Ishikawa (cell line): ENCODE data around the gene RNU4-1.

Experiments used
- CEBPB ChIP-seq: IDR thresholded peaks from 2 replicates; pipeline ENCODE4 v1.6.1; 2012
- CREB1 ChIP-seq: IDR thresholded peaks from 2 replicates; pipeline ENCODE4 v1.6.1; 2012; ENCODE audit warnings: low read depth
- EGR1 ChIP-seq: IDR thresholded peaks from 2 replicates; pipeline ENCODE4 v1.6.1; 2012
- EP300 ChIP-seq: IDR thresholded peaks from 2 replicates; pipeline ENCODE4 v1.6.1; 2012; ENCODE audit warnings: borderline replicate concordance
- FOXM1 ChIP-seq: IDR thresholded peaks from 2 replicates; pipeline ENCODE4 v1.6.1; 2012; ENCODE audit warnings: low read depth, borderline replicate concordance
- NFIC ChIP-seq: IDR thresholded peaks from 2 replicates; pipeline ENCODE4 v1.6.1; 2012
- RAD21 ChIP-seq: IDR thresholded peaks from 2 replicates; pipeline ENCODE4 v1.6.1; 2012; ENCODE audit warnings: low read depth
- REST ChIP-seq: IDR thresholded peaks from 2 replicates; pipeline ENCODE4 v1.6.1; 2012; ENCODE audit warnings: low read depth, mild to moderate bottlenecking
- TAF1 ChIP-seq: IDR thresholded peaks from 2 replicates; pipeline ENCODE4 v1.6.1; 2012; ENCODE audit warnings: low read depth, mild to moderate bottlenecking
- TCF12 ChIP-seq: IDR thresholded peaks from 2 replicates; pipeline ENCODE4 v1.6.1; 2012; ENCODE audit warnings: low read depth
- TEAD4 ChIP-seq: IDR thresholded peaks from 2 replicates; pipeline ENCODE4 v1.6.1; 2012
- USF1 ChIP-seq: IDR thresholded peaks from 2 replicates; pipeline ENCODE4 v1.6.1; 2012
- YY1 ChIP-seq: IDR thresholded peaks from 2 replicates; pipeline ENCODE4 v1.6.1; 2012; ENCODE audit warnings: low read depth
- ZBTB7A ChIP-seq: IDR thresholded peaks from 2 replicates; pipeline ENCODE4 v1.6.1; 2012; ENCODE audit warnings: low read depth
- TF ChIP-seq, protein P1 (sequence below): IDR thresholded peaks from 2 replicates; pipeline ENCODE4 v1.6.1; 2012

Gene RNU4-1

DNA sequence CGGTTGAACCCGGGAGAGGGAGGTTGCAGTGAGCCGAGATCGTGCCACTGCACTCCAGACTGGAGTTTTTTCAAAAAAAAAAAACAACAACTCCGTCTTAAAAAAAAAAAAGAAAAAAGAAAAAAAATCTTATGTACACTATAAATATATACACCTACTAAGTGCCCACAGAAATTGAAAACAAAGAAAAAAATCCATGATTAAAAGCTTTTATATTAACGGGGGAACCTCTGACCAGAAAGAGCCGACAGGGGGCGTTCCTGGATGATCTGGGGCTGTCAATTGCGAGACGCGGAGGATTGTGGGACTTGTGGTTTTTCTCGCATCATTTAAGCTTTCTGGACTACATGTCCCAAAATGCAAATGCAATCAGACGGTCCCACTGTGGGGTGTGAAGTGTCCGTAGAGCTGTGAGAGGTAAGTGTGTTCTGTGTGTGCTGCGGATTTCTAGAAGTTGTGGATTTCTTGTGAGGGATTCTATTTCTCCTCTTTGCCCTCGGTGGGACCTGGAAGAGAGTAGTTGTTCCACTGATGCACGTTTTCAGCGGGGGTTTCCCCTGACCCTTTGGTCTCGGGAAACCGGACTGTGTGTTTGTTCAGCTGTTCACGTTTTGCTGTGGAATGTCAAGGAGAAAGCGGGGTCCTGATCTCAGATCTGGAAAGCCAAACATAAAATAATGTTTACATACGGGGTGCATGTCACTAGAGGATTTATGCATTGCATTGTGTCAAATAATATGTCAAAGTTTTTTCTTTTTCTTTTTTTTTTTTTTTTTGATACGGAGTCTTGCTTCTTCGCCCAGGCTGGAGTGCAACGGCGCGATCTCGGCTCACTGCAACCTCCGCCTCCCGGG, 9.2 kb upstream of the RNU4-1 start, which contains the start of gene SIRT4:
Gene SIRT4, plus strand, starts transcription at position 360 of the 854 bp plus-strand sequence. CDS start 1,241 bp downstream, outside the sequence.
- TF ChIP-seq EP300 = no peak
- TF ChIP-seq, protein P1, sequence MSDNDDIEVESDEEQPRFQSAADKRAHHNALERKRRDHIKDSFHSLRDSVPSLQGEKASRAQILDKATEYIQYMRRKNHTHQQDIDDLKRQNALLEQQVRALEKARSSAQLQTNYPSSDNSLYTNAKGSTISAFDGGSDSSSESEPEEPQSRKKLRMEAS = no peak
- TF ChIP-seq EGR1 = no peak
- no peak for TF ChIP-seq ZBTB7A
- TF ChIP-seq TEAD4 = peak; percentile 48
- peak; percentile 15; the same call in 1 of the 2 replicates for TF ChIP-seq FOXM1
- TF ChIP-seq TCF12 = 0 out of 2 replicates have a peak, but pooled peaks have one; percentile 34
- TF ChIP-seq USF1 = 0 out of 2 replicates have a peak, but pooled peaks have one; percentile 3
- 0 out of 2 replicates have a peak, but pooled peaks have one; percentile 24 for TF ChIP-seq CREB1
- no peak for TF ChIP-seq REST
- no peak for TF ChIP-seq TAF1
- TF ChIP-seq YY1 = no peak
- TF ChIP-seq CEBPB = no peak
- TF ChIP-seq NFIC = no peak
- peak; percentile 35; the same call in 1 of the 2 replicates for TF ChIP-seq RAD21

DNA sequence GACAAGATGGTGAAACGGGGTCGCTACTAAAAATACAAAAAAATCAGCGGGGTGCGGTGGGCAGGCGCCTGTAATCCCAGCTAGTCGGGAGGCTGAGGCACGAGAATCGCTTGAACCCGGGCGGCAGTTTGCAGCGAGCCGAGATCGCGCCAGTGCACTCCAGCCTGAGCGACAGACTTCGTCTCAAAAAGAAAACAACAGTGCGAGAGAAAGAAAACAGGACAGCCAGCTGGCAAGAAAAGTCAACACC, 701 bp downstream of the RNU4-1 start:
- TF ChIP-seq TAF1 (no peak), ZBTB7A (no peak), EP300 (no peak), USF1 (0 out of 2 replicates have a peak, but pooled peaks have one; percentile 1), FOXM1 (no peak)

GRCh38 chr12:120290609-120291305, 2.3 kb downstream of the RNU4-1 start:
- no peak for TF ChIP-seq USF1
- no peak for TF ChIP-seq CREB1
- no peak for TF ChIP-seq EP300
- no peak for TF ChIP-seq CEBPB
- TF ChIP-seq YY1 = no peak
- TF ChIP-seq RAD21 = no peak; the same call in 1 of the 2 replicates
- TF ChIP-seq, protein P1 = no peak
- no peak for TF ChIP-seq FOXM1
- no peak for TF ChIP-seq REST

DNA sequence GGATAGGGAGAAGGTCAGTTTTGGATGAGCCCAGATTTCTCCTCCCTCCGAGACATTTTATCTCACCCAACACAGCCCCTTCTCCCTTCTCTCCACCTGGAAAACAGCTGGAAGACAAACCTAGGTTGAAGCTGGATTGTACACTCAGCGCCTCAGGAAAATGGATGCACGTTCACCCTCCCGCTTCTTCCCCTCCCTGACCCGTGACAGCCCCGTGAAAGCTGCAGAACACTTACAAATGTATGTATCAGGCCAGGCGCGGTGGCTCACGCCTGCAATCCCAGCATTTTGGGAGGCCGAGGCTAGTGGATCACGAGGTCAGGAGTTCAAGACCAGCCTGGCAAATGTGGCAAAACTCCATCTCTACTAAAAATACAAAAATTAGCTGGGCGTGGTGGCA, 5.5 kb downstream of the RNU4-1 start:
- TF ChIP-seq FOXM1 (no peak), YY1 (no peak), EP300 (no peak), CREB1 (no peak), CEBPB (no peak), RAD21 (no peak), USF1 (no peak), EGR1 (no peak), REST (no peak), TCF12 (no peak), ZBTB7A (no peak)
